HUES48 (cell line): ENCODE results near the gene TECR.
"Not testable (repeated sequence)": the region's sequence is repeated elsewhere in the genome, so short reads cannot be mapped to it uniquely, and the experiment has no call there.

Experiments
- H3K27ac ChIP-seq: one replicate; pipeline ENCODE4 v1.7.0; 2013; ENCODE audit warnings: low read depth, low read length, inconsistent platforms
- H3K27me3 ChIP-seq: 2 replicates; pipeline ENCODE4 v1.6.1; 2013; ENCODE audit warnings: mild to moderate bottlenecking, low read length; ENCODE audit not compliant: control insufficient read depth, insufficient read depth
- H3K36me3 ChIP-seq: 2 replicates; pipeline ENCODE4 v1.6.1; 2013; ENCODE audit warnings: low read length; ENCODE audit not compliant: control insufficient read depth, insufficient read depth
- H3K4me1 ChIP-seq: 2 replicates; pipeline ENCODE4 v1.6.1; 2013; ENCODE audit warnings: mild to moderate bottlenecking, low read length; ENCODE audit not compliant: control insufficient read depth, insufficient read depth
- H3K4me3 ChIP-seq: 2 replicates; pipeline ENCODE4 v1.5.1; 2013; ENCODE audit warnings: mild to moderate bottlenecking, low read depth, low read length
- H3K9ac ChIP-seq: 2 replicates; pipeline ENCODE4 v1.6.1; 2013; ENCODE audit warnings: mild to moderate bottlenecking, low read depth, low read length, moderate library complexity
- H3K9me3 ChIP-seq: 2 replicates; pipeline ENCODE4 v1.6.1; 2013; ENCODE audit warnings: low read length; ENCODE audit not compliant: control insufficient read depth, insufficient read depth

The TECR gene

GRCh38 chr19:14496029-14496833 lies 33.2 kb upstream of the TECR start, which contains the start of gene GIPC1:
Gene GIPC1, minus strand, starts transcription at chr19:14496127. Its CDS starts 13,151 bp downstream, at chr19:14482976.
- no peaks in the 10 kb centered on the region for H3K27me3 ChIP-seq
- H3K36me3 ChIP-seq = peaks cover 4% of the 10 kb centered on the region; the same call in 1 of the 2 replicates
- peaks cover 5% of the 10 kb centered on the region; the same call in 1 of the 2 replicates for H3K4me1 ChIP-seq
- peak within 1 kb of the TSS; percentile 35 for H3K27ac ChIP-seq
- H3K9ac ChIP-seq = 0 out of 2 replicates have a peak within 1 kb of the TSS, but pooled peaks have one; percentile 40
- peak within 1 kb of the TSS; percentile 85 for H3K4me3 ChIP-seq
- no peaks in the 10 kb centered on the region for H3K9me3 ChIP-seq

- no peak overlapping the region for H3K27ac ChIP-seq
- no peaks in the 10 kb centered on the region for H3K9me3 ChIP-seq
- H3K4me3 ChIP-seq = no peak overlapping the region; the same call in 1 of the 2 replicates
- H3K4me1 ChIP-seq = peaks cover 5% of the 10 kb centered on the region; the same call in 1 of the 2 replicates
- H3K9ac ChIP-seq = no peak overlapping the region
- no peaks in the 10 kb centered on the region for H3K27me3 ChIP-seq
- H3K36me3 ChIP-seq = no peaks in the 10 kb centered on the region
Observed at GRCh38 chr19:14496834-14497227, 32.6 kb upstream of the TECR start.

GRCh38 chr19:14497228-14497921 lies 32.0 kb upstream of the TECR start:
- no peaks in the 10 kb centered on the region for H3K36me3 ChIP-seq
- no peaks in the 10 kb centered on the region for H3K27me3 ChIP-seq
- H3K9me3 ChIP-seq = no peaks in the 10 kb centered on the region
- no peak overlapping the region for H3K27ac ChIP-seq
- H3K4me3 ChIP-seq = no peak overlapping the region
- H3K9ac ChIP-seq = no peak overlapping the region
- peaks cover 5% of the 10 kb centered on the region; the same call in 1 of the 2 replicates for H3K4me1 ChIP-seq

GRCh38 chr19:14502334-14503092 lies 26.9 kb upstream of the TECR start:
- Histone ChIP-seq H3K4me3 (no peak overlapping the region), H3K4me1 (peaks cover 2% of the 10 kb centered on the region; the same call in 1 of the 2 replicates), H3K27ac (no peak overlapping the region), H3K9me3 (no peaks in the 10 kb centered on the region), H3K27me3 (no peaks in the 10 kb centered on the region), H3K36me3 (no peaks in the 10 kb centered on the region), H3K9ac (no peak overlapping the region)

GRCh38 chr19:14503285-14503684 lies 26.1 kb upstream of the TECR start:
- no peak overlapping the region for H3K9ac ChIP-seq
- no peaks in the 10 kb centered on the region for H3K27me3 ChIP-seq
- H3K27ac ChIP-seq = no peak overlapping the region
- H3K4me3 ChIP-seq = no peak overlapping the region
- H3K4me1 ChIP-seq = peaks cover 2% of the 10 kb centered on the region; the same call in 1 of the 2 replicates
- H3K36me3 ChIP-seq = no peaks in the 10 kb centered on the region
- no peaks in the 10 kb centered on the region for H3K9me3 ChIP-seq

- not testable (repeated sequence) for H3K4me3 ChIP-seq, H3K9me3 ChIP-seq, H3K4me1 ChIP-seq, H3K27ac ChIP-seq, H3K27me3 ChIP-seq, H3K9ac ChIP-seq, H3K36me3 ChIP-seq
Observed at GRCh38 chr19:14504575-14504974, 24.8 kb upstream of the TECR start.

GRCh38 chr19:14505488-14506239 lies 23.7 kb upstream of the TECR start:
- no peak overlapping the region for H3K4me3 ChIP-seq
- no peaks in the 10 kb centered on the region for H3K9me3 ChIP-seq
- H3K27ac ChIP-seq = no peak overlapping the region
- no peak overlapping the region for H3K9ac ChIP-seq
- H3K4me1 ChIP-seq = peaks cover 2% of the 10 kb centered on the region; the same call in 1 of the 2 replicates
- H3K36me3 ChIP-seq = no peaks in the 10 kb centered on the region
- H3K27me3 ChIP-seq = no peaks in the 10 kb centered on the region

GRCh38 chr19:14507704-14508542 lies 21.5 kb upstream of the TECR start:
- Histone ChIP-seq H3K4me1 (peaks cover 2% of the 10 kb centered on the region; the same call in 1 of the 2 replicates), H3K9me3 (no peaks in the 10 kb centered on the region), H3K36me3 (no peaks in the 10 kb centered on the region), H3K27me3 (no peaks in the 10 kb centered on the region), H3K4me3 (no peak overlapping the region), H3K27ac (no peak overlapping the region), H3K9ac (no peak overlapping the region)

GRCh38 chr19:14510311-14511228 lies 18.8 kb upstream of the TECR start:
- H3K9ac ChIP-seq = no peak overlapping the region
- H3K27ac ChIP-seq = no peak overlapping the region
- no peaks in the 10 kb centered on the region for H3K27me3 ChIP-seq
- H3K9me3 ChIP-seq = no peaks in the 10 kb centered on the region
- H3K4me1 ChIP-seq = peaks cover 2% of the 10 kb centered on the region; the same call in 1 of the 2 replicates
- H3K36me3 ChIP-seq = peaks cover 16% of the 10 kb centered on the region
- no peak overlapping the region for H3K4me3 ChIP-seq
